ENCODE data around the gene IL19. TPM values are rescaled to one million over a fixed set of nuclear protein-coding genes. Genes with fewer than 3 reads are reported as not detected.

The IL19 gene
- total and polyA plus RNA-seq, 9 of the 15 experiments (the other 6 are each of a cell fraction or from before 2014, with no cell fraction given) = not detected

DNA sequence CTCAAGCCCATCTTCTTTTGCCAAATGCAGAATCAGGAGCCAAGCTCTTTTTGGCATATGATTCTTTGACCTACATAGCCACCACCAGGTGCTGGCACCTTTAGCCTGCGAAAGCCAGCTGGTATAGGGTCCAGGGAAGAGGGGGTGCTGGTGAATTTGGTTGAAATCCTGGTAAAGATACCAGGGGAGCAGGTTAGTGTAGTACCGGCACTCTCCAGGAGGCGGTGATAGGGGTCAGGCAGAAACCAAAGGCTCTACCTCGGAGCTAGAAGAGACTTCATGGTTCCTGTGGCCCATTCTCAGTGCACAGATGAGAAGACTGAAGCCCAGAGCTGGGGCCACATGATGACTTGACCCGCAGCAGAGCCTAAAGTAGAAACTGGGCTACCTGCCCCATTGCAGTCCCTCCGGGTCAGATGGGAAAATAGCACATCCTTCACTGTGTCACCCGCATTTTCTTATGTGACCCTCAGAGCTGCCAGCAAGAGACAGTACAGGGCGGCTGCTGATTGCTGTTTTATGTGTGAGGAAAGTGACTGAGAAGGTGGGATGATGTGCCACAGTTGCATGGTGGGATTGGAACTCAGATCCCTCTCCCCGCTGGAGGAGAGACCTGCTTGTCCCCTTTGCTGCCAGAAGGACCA, 36.0 kb upstream of the IL19 start (continued):
- TF ChIP-seq, protein P1, sequence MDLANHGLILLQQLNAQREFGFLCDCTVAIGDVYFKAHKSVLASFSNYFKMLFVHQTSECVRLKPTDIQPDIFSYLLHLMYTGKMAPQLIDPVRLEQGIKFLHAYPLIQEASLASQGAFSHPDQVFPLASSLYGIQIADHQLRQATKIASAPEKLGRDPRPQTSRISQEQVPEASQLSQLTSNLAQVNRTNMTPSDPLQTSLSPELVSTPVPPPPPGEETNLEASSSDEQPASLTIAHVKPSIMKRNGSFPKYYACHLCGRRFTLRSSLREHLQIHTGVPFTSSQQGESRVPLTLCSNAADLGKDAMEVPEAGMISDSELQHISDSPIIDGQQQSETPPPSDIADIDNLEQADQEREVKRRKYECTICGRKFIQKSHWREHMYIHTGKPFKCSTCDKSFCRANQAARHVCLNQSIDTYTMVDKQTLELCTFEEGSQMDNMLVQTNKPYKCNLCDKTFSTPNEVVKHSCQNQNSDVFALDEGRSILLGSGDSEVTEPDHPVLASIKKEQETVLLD (IDR thresholded peaks at IDR 0.05) = no peak
- TF ChIP-seq NFRKB (IDR thresholded peaks at IDR 0.05; ENCODE audit: low read depth) = no peak
- 0 out of 2 replicates have a peak, but pooled peaks have one; percentile 18 for TF ChIP-seq POLR2AphosphoS5 (IDR thresholded peaks at IDR 0.05; ENCODE audit: control insufficient read depth, insufficient read depth, low read depth, low read length)
- TF ChIP-seq RFX5 (IDR thresholded peaks at IDR 0.05; ENCODE audit: low read depth, low read length) = no peak
- no peak for TF ChIP-seq HNRNPLL (IDR thresholded peaks at IDR 0.05; ENCODE audit: low read depth, low read length, poor library complexity, severe bottlenecking)
- TF ChIP-seq, protein P2, sequence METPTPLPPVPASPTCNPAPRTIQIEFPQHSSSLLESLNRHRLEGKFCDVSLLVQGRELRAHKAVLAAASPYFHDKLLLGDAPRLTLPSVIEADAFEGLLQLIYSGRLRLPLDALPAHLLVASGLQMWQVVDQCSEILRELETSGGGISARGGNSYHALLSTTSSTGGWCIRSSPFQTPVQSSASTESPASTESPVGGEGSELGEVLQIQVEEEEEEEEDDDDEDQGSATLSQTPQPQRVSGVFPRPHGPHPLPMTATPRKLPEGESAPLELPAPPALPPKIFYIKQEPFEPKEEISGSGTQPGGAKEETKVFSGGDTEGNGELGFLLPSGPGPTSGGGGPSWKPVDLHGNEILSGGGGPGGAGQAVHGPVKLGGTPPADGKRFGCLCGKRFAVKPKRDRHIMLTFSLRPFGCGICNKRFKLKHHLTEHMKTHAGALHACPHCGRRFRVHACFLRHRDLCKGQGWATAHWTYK (CRISPR knock-in tag; IDR thresholded peaks at IDR 0.05) = peak; percentile 60; the same call in 1 of the 2 replicates
- TF ChIP-seq SMARCA5 (IDR thresholded peaks at IDR 0.05) = no peak
- no peak for TF ChIP-seq TGIF2 (CRISPR knock-in tag; IDR thresholded peaks at IDR 0.05)
- no peak for TF ChIP-seq YY1 (IDR thresholded peaks at IDR 0.05; ENCODE audit: borderline replicate concordance in 1 of 3, control insufficient read depth in 1 of 3, extremely low read depth in 1 of 3, insufficient read depth in 3 of 3, insufficient read length in 1 of 3, insufficient replicate concordance in 2 of 3, low read depth in 1 of 3, low read length in 2 of 3)
- TF ChIP-seq, protein P3, sequence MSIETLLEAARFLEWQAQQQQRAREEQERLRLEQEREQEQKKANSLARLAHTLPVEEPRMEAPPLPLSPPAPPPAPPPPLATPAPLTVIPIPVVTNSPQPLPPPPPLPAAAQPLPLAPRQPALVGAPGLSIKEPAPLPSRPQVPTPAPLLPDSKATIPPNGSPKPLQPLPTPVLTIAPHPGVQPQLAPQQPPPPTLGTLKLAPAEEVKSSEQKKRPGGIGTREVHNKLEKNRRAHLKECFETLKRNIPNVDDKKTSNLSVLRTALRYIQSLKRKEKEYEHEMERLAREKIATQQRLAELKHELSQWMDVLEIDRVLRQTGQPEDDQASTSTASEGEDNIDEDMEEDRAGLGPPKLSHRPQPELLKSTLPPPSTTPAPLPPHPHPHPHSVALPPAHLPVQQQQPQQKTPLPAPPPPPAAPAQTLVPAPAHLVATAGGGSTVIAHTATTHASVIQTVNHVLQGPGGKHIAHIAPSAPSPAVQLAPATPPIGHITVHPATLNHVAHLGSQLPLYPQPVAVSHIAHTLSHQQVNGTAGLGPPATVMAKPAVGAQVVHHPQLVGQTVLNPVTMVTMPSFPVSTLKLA (conservative IDR thresholded peaks at IDR 0.05) = no peak
- TF ChIP-seq, protein P4, sequence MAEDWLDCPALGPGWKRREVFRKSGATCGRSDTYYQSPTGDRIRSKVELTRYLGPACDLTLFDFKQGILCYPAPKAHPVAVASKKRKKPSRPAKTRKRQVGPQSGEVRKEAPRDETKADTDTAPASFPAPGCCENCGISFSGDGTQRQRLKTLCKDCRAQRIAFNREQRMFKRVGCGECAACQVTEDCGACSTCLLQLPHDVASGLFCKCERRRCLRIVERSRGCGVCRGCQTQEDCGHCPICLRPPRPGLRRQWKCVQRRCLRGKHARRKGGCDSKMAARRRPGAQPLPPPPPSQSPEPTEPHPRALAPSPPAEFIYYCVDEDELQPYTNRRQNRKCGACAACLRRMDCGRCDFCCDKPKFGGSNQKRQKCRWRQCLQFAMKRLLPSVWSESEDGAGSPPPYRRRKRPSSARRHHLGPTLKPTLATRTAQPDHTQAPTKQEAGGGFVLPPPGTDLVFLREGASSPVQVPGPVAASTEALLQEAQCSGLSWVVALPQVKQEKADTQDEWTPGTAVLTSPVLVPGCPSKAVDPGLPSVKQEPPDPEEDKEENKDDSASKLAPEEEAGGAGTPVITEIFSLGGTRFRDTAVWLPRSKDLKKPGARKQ (CRISPR knock-in tag; IDR thresholded peaks at IDR 0.05) = no peak
- TF ChIP-seq BDP1 (IDR thresholded peaks at IDR 0.05; ENCODE audit: insufficient read depth, insufficient read length) = no peak
- TF ChIP-seq CREB1 (IDR thresholded peaks at IDR 0.05) = no peak
- no peak for TF ChIP-seq CREB1 (CRISPR knock-in tag; IDR thresholded peaks at IDR 0.05)
- TF ChIP-seq, protein P5, sequence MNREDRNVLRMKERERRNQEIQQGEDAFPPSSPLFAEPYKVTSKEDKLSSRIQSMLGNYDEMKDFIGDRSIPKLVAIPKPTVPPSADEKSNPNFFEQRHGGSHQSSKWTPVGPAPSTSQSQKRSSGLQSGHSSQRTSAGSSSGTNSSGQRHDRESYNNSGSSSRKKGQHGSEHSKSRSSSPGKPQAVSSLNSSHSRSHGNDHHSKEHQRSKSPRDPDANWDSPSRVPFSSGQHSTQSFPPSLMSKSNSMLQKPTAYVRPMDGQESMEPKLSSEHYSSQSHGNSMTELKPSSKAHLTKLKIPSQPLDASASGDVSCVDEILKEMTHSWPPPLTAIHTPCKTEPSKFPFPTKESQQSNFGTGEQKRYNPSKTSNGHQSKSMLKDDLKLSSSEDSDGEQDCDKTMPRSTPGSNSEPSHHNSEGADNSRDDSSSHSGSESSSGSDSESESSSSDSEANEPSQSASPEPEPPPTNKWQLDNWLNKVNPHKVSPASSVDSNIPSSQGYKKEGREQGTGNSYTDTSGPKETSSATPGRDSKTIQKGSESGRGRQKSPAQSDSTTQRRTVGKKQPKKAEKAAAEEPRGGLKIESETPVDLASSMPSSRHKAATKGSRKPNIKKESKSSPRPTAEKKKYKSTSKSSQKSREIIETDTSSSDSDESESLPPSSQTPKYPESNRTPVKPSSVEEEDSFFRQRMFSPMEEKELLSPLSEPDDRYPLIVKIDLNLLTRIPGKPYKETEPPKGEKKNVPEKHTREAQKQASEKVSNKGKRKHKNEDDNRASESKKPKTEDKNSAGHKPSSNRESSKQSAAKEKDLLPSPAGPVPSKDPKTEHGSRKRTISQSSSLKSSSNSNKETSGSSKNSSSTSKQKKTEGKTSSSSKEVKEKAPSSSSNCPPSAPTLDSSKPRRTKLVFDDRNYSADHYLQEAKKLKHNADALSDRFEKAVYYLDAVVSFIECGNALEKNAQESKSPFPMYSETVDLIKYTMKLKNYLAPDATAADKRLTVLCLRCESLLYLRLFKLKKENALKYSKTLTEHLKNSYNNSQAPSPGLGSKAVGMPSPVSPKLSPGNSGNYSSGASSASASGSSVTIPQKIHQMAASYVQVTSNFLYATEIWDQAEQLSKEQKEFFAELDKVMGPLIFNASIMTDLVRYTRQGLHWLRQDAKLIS (CRISPR knock-in tag; IDR thresholded peaks at IDR 0.05) = 0 out of 2 replicates have a peak, but pooled peaks have one; percentile 4
- no peak for TF ChIP-seq PTRF (tag; IDR thresholded peaks at IDR 0.05)
- TF ChIP-seq DDX20 (tag; IDR thresholded peaks at IDR 0.05; ENCODE audit: low read depth) = no peak

Data from K562 (cell line).